ENCODE results near the gene COQ9.
"Not testable (repeated sequence)": the region's sequence is repeated elsewhere in the genome, so short reads cannot be mapped to it uniquely, and the experiment has no call there.

The COQ9 gene

DNA sequence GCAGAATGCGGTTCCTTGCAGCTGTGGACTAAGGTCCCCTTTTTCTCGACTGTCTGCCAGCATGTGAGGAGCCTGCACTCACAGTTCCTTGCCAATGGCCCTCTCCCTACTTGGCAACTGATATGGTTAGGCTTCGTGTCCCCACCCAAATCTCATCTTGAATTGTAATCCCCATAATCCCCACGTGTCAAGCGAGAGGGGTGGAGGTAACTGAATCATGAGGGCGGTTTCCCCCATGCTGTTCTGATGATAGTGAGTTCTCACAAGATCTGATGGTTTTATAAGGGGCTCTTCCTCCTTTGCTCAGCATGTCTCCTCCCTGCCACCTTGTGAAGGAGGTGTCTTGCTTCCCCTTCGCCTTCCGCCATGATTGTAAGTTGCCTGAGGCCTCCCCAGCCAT is 20.0 kb upstream of the COQ9 start:
- no peak for DNase-seq

DNA sequence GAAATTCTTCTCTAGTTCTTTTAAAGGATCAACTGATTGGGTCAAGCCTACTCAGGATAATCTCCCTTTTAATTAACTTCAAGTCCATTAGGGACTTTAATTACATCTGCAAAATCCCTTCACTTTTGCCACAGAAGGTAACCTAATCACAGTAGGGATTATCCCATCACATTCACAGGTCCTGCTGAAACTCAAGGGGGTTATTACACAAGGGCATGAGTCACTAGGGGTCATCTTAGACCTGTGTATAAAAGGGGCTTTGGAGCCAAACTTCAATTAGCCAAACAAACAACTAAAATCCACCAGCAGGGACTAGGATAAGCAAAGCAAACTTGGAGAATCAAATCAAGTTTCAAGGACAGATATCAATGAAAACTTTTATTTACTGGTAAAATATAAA is 19.5 kb upstream of the COQ9 start:
- no peak for DNase-seq

DNA sequence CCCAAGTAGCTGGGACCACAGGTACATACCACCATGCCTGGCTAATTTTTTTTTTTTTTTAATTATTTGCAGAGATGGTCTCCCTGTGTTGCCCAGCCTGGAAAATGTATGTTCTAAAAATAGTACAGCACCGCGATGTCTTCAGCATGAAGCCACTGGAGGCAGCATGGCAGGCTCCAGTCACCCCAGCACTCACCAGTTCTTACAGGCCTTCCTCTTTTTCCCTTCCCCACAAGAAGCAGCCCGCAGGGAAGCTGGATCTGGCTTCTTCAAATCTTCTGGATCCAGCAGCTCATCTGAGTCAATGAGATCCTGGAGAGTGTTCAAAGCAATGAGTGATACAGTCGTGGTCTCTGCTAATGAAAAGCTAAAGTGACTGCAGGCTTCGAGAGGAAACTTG is 16.3 kb upstream of the COQ9 start:
- DNase-seq = no peak

DNA sequence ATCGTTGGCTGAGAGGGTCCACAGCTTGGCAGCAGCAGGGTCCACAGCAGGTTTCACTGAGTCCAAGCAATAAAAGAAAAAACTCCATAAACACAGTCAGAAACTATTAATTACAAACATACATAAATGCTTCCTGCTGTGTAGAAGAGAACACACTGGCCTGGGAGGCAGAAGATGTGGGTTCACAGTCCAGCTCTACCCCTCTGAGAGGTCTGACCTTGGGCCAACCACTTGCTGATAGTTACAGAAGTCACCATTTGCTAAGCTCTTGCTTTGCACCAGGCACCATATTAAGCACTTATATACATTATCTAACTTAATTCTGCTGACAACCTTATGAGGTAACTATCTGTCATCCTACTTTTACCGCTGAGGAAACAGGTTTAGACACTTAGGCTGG is 14.8 kb upstream of the COQ9 start:
- no peak for DNase-seq

DNA sequence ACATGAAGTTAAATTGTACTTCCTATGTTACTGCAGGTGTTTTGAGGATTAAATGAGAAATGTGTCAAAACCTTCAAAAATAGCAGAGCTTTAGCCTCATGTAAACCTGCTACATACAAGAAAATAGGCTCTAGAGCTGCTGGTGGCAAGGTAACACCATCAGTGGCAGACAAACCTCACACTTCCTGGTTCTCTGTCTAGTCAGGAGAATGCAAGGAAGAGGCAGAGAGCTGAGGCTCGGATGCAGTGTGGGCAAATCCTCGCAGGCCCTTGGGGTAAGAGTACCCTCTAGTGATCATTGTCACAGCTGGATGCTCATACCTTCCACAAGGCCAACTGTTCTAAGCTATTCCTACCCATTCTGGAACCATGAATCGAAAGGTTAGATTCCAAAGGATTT is 14.3 kb upstream of the COQ9 start:
- DNase-seq = no peak

DNA sequence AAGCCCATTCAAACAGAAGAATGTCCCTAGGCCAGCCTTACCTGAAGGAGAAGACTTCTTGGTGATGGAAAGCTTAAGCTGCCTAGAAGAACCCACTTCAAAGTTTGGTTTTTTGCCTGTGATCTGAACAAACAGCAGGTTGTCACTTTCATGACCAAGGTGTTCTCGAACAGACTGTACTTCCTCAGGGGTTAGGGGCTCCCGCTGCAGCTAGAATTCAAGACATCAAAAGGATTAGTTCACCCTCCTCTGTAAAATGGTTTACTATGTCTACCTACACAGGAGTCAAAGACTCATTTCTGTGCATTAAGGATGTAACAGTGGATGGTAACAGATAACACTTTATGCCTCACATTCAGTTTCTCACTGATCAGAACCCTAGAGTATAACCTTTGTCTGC is 13.3 kb upstream of the COQ9 start:
- DNase-seq = no peak

DNA sequence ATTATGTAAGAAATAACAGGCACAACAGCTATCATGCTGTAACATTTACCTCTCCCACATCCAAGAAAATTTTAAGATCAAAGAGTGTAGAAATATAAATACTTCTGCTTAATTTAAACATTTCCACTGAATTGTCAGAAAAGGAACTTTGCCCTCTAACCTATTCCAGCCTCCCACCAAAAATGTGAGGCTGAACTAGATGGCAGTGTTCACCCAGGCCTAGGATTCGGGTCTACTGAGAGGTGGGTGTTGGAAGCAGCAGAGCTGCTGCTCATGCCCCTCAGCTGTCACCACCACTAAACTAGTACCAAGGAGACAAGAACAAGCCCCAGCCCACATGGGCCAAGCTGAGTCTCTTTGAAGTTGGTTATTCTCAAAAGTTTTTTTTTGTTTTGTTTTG is 11.4 kb upstream of the COQ9 start:
- DNase-seq = no peak

DNA sequence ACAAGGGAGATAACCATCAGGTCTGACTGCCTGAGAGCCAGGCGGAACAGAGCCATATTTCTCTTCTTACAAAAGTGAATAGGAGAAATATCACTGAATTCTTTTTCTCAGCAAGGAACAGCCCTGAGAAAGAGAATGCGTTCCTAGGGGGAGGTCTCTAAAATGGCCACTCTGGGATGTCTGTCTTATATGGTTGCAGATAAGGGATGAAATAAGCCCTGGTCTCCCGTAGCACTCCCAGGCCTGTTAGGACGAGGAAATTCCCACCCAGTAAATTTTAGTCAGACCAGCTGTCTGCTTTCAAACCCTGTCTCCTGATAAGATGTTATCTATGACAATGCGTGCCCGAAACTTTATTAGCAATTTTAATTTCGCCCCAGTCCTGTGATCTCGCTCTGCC is 7.3 kb upstream of the COQ9 start:
- not testable (repeated sequence) for DNase-seq

DNA sequence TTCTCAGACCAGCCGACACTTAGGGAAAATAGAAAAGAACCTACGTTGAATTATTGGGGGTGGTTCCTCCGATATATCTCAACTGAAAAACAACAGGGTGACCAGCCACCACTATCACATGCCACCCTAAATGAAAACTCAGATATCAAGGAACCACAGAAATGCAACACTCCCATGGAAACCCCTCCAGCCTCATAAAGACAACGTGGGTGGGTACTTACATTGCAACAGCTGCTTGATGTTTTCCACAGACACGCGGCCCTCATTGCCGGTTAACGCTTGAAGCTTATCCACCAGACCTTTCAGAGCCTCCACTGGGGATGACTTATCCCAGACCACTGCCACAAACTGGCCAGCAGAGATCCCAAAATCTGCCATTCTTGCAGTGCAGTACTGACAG is 6.7 kb upstream of the COQ9 start:
- not testable (repeated sequence) for DNase-seq

DNA sequence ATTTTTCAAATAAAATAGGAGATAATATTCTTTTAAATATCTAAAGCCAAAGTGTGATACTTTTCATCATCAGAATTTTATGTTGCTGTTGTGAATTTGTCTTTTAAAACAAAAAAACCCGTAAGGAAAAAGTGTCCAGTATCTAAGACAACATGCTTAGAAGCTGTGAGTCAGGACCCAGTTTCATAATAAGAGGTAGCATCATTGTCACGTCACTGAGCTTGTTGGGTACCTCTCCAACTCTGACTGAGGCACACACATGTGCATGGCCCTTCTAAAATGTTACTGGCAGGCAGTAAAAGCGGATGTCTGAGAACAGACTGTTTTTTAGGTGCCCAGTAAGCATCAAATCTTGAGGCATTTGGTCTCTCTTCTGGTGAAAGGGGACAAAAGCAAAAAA is 2.6 kb upstream of the COQ9 start:
- DNase-seq = no peak

DNA sequence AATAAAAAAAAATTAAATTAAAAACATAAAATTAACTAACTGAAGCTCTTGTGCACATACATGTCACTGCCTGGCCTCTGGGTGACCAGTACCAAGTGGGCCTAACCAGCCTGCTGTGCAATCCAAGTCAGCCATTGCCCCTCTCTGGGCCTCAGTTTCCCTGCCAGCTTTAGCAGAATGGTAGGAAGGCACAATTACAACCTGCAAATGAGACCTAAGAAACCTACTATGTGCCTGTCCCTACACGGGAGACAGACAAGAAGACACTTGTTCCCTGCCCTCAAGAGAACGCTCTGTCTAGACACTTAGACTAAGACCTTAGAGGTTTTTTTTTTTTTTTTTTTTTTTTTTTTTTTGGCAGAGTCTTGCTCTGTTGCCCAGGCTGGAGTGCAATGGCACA is 1.8 kb upstream of the COQ9 start:
- no peak for DNase-seq

DNA sequence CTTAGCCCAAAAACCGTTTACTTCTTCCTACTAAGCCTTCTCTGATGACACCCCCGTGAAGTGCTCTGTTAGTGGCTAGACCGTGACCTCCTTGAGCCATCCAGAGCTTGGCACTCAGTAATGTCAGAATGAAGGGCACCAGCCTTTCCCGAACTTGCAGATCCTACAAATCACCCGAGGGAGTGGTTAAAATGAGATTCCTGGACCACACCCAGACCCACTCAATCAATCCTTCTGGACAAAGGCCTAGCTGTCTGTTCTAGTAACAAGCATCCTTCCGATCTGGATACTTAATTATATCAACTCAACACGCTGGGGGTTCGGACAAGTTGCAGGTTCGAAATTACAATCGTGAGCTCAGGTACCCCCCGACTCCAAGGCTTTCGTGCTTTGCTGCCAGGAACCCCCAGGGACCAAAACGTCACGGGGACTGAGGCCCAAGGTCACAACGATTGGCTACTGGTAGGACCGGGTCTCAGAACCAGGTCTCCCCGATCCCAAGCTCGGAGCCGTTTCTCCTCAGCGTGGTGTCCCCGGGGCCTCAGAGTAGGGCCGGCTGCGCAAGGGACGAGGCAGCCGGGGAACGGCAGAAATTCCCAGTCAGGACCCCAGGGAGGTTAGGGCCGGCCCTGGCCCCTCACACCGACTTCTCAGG is 621 bp upstream of the COQ9 start:
- peak; percentile 84 for DNase-seq

DNA sequence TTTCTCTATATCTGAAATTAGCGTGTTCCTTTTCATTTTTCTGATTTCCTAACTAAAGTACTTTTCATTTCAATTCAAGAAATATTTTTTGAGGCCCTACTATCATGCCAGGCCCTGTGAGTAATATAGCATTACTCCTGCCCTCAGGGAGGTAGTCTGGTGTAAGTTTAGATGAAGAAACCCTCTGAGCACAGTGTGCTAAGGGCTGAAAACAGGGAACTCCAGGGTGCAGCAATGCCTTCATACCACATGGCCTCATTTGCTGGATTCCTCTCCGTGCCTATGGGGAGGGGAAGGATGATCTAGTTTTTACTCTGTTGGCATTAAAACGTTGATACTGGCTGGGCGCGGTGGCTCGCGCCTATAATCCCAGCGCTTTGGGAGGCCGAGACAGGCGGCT is 4.7 kb downstream of the COQ9 start:
- no peak for DNase-seq

DNA sequence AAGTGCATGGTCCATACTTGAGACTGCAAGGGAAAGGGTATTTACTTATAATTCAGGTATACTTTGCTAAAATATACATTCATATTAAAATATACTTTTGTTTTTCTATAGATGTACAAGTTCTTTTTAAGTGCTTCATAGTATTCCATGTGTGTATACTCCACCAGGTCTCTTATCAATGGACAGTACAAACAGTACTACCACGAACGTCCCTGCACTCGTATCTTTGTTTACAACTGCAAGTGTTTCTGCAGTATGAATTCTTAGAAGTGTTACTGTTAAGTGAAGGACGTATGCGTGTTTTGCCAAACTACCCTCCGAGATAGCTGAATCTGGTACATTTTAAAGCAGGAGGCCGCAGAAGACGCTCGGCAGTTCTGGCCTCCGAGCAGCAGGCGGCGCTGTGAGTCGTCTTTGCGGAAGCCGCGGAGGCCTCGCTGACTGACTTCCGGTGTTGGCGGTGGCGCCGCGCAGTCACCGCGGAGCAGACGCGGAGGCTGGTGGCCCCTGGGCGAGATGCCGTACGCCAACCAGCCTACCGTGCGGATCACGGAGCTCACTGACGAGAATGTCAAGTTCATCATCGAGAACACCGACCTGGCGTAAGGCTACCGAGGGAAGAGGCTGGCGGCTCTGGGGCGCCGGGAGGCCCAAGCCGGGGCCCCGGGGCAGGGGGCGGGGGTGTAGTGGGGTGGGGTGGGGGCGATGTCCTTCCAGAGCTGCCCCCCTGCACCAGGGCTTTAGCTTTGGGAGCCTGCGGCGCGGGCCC is 15.1 kb downstream of the COQ9 start, which contains the start of gene POLR2C:
POLR2C (plus strand) TSS at position 471 of the 769 bp plus-strand sequence; CDS start at position 517, 46 bp downstream.
- DNase-seq = peak; percentile 93

DNA sequence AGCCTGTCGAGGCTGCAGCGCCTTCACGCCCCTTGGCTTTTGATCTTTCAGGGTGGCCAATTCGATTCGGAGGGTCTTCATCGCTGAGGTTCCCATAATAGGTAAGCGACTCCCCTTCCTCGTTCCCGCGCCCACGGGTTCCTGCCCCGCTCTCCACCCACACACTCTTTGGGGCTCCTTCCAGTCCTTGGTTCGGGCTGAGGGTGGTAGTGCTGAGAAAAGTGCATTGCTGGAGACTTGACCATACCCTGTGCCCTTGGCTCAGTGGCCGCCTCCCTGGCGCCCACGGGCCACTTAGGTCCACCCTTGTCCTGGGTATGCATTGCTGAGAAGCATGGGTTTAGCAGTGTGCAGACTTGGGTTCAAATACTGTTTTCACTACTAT is 15.7 kb downstream of the COQ9 start:
- no peak for DNase-seq

DNA sequence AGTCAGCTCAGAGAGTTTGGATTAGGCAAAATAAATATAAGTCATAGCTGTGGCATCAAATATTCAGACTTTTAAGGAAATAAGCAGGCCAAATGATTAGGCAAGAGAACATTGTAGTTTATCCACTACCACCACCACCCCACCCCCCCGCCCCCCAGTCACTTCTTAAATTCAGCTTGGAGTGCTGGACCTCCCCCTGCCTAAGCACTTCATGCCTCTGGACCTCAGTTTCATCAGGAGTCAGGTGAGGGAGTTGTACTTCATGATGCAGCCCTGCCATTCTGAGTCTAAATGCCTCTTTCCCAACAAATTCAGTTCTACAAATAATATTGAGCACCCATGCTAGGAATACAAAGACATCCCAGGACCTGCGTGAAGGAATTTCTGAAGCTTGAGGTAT is 17.2 kb downstream of the COQ9 start:
- no peak for DNase-seq

DNA sequence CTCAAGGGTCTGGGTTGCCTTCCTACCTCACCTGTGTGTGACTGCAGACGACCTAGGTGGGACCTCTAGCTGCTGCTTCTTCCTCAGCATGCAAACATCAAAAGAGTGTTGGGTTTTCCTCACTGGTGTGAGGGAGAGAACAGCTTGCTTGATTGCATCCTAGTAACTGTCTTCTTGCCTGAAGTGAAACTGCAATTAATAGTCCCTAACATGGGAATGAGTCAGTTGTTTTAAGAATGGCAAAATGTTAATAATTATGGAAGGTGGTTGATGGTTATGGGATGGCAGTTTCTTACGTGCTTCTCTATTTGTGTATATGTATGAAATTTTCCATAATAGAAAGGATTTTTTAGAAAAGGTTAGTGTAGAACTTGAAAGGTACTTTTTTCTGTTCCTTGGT is 21.1 kb downstream of the COQ9 start:
- DNase-seq = no peak

DNA sequence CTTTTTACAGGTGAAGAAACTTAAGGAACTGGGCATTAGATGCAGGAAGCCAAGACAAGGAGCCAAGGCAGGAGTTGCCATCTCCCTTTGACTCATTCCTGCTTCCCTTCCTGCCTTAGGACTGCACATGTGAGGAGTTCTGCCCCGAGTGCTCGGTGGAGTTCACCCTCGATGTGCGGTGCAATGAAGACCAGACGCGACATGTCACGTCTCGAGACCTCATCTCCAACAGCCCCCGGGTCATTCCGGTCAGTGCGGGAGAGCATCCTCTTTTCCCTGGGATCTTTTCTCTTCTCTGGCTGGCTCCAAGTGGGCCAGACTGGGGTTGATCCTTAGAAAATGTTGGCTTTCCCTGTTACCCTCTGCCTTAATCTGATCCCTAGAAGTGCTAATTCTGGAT is 21.8 kb downstream of the COQ9 start:
- no peak for DNase-seq

DNA sequence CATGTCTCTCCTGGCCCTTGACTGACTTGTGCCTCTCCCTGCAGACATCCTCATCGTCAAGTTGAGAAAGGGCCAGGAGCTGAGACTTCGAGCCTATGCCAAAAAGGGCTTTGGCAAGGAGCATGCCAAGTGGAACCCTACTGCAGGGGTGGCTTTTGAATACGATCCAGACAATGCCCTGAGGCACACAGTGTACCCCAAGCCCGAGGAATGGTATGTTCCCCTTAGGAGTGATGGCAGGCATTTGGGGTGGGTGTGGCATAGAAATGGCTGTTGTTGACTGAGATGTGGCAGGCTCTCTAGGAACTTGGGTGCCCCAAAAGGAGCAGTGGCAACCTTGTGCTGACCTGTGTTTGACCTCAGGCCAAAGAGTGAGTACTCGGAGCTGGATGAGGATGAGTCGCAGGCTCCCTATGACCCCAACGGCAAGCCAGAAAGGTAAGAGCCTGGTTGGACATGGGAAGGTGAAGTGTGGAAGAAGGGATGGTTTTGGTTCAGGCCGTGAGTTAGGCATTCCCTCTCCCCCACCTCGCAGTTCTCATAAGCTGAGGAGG is 22.7 kb downstream of the COQ9 start:
- no peak for DNase-seq

DNA sequence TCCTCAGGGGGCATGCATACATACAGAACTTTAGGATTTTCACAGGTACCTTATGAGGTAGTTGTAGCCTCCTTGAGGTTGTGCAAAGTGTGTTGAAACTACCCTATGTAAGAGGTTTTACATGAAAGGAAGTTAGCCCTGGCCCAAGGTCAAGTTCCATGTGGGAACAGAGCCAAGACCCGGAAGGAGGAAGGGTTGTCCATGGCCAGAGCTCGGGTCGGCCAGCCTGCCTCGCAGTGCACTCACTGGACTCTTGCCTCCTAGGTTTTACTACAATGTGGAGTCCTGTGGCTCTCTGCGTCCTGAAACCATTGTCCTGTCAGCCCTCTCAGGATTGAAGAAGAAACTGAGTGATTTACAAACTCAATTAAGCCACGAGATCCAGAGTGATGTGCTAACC is 23.4 kb downstream of the COQ9 start:
- DNase-seq = no peak

DNA sequence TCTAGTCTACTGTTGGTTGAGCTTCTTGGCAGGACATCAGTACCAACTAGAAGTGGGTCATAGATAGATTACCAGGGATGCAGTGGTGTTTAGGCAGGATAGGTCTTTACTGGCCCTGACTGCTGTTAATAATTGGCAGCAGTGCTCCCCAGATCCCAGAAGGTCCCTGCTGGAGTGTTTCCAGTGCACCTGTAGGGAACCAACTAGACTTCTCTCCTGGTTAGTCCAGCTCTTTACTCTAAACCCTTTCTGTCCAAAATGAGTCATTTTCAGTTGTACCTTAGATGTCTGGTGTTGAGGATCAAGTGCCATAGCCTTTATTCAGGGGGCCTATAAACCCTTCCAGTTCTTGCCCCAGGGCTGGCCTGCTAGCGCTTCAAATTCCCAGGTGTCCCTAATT is 23.9 kb downstream of the COQ9 start:
- DNase-seq = no peak

DNA sequence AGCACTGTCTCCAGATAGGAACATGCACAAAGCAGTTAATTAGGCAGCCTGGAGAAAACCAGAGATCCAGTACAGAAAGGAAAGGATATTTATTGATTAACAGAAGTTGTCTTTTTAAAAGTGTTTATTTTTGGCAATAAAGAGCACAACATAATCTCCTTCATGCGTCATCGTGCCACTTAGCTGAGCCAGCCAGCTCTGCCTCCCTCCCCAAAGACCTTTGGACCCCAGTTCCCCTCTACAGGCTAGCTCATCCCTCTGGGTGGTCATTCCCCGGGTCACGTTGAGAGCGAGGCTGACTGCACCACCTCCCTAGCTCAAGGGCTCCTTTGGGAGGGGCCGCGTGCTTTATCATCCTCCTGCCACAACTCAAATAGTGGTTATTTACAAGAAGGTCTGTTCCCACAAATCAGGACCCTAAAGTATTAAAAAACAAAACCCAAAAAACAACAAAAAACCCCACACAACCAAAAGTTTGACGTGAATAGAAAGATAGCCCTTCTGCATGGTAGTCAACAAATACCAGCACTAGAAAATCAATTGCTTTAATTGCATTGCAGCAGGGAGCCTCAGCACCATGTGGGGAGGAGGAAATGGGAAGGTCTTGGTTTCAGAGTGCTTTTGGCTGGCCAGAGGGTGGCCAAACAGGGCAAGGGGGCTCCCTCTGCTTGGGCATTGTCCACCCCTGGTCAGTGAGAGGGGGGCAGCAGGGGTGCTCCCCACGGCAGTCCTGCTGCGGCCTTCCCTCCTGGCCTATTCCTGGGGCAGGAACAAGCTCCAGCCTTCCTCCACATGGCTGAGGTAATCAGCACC is 24.8 kb downstream of the COQ9 start:
- no peak for DNase-seq

DNA sequence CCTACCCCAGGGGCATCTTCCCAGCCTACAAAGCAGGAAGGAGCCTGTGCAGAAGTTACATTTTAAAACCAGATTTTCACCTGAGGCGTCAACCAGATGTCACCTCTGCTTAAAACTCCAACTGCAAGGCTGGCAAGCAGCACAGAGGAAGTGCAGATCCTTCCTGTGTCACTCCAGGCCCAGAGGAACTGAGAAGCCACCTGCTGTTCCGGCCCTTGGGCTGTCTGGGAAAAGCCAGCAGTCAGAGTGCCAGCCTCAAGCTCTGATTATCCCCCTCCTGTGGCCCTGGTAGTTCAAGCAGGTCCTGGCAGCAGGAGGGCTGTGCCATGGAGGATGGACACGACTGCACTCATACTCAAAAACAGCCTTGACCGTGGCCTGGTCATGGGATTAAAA is 25.4 kb downstream of the COQ9 start:
- DNase-seq = no peak
